Activated CD8-positive, alpha-beta memory T cell treated with anti-CD3 and anti-CD28 coated beads for 24 hours (primary cell): Measurements from ENCODE around the gene ANKRD31.
"Not testable (repeated sequence)": the region's sequence is repeated elsewhere in the genome, so short reads cannot be mapped to it uniquely, and the experiment has no call there.

Experiments used
- DNase-seq: peaks from one replicate; pipeline ENCODE4 v3.0.0-alpha.2; 2020

The ANKRD31 gene

GRCh38 chr5:75226916-75227315, 9.8 kb downstream of the ANKRD31 start:
- DNase-seq = no peak

DNA sequence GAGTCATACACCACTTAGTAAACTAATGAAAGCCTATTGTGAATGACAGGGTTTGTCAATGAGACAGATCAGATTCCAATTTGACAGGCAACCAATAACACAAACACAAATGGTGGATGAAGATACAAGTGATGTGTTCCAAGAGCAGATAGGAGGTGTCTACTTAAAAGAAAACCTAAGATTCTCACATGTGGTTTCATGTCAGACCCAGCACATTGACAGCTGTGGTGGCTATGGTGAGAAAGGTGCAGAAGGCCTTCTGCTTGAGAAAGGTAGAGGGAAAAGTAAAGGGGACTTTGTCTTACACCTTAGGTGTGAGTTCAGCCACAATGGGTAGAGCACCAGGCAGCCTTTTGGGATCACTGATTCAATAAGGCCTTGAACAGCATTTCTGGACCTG, 11.2 kb downstream of the ANKRD31 start:
- no peak for DNase-seq

- not testable (repeated sequence) for DNase-seq
These were observed 15.9 kb downstream of the ANKRD31 start for GRCh38 chr5:75220787-75221186.

GRCh38 chr5:75214928-75215327, 21.8 kb downstream of the ANKRD31 start:
- no peak for DNase-seq

GRCh38 chr5:75214409-75214808, 22.3 kb downstream of the ANKRD31 start:
- no peak for DNase-seq

GRCh38 chr5:75203604-75204003, 33.1 kb downstream of the ANKRD31 start:
- DNase-seq = no peak

- no peak for DNase-seq
These were observed 33.7 kb downstream of the ANKRD31 start for GRCh38 chr5:75202935-75203334.

DNA sequence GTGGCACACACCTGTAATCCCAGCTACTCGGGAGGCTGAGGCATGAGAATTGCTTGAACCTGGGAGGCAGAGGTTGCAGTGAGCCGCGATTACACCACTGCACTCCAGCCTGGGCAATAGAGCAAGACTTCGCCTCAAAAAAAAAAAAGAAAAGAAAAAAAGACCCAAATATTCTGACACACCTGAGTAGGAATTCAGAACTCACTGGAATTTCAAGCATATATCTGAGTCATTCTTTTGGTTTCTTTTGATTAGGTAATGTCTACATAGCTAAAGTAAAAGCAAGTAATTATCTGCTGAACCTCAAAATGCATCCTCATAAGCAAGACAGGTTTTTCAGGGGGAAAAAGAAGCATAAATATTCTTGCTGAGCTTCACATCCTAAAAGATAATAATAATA, 35.9 kb downstream of the ANKRD31 start:
- no peak for DNase-seq

- DNase-seq = no peak
These were observed 36.7 kb downstream of the ANKRD31 start for GRCh38 chr5:75199946-75200345.

- DNase-seq = no peak
These were observed 37.6 kb downstream of the ANKRD31 start for GRCh38 chr5:75199071-75199470.

GRCh38 chr5:75197745-75198144, 38.9 kb downstream of the ANKRD31 start:
- no peak for DNase-seq

- no peak for DNase-seq
These were observed 43.9 kb downstream of the ANKRD31 start for GRCh38 chr5:75192804-75193203.

- no peak for DNase-seq
These were observed 44.4 kb downstream of the ANKRD31 start for GRCh38 chr5:75192264-75192663.

DNA sequence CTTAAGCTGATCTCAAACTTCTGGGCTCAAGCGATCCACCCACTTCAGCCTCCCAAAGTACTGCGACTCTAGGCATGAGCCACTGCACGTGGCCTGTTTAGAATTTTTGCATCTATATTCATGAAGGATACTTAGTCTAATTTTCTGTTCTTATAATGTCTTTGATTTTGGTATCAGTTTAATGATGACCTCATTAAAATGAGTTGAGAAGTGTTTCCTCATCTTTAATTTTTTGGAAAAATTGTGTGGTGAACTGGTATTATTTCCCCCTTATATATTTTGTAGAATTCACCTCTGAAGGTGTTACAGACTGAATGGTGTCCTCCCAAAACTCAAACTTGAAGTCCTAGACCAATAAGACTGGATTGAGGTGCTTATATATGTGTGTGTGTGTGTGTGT, 46.5 kb downstream of the ANKRD31 start:
- no peak for DNase-seq

GRCh38 chr5:75189353-75189752, 47.3 kb downstream of the ANKRD31 start:
- DNase-seq = no peak

DNA sequence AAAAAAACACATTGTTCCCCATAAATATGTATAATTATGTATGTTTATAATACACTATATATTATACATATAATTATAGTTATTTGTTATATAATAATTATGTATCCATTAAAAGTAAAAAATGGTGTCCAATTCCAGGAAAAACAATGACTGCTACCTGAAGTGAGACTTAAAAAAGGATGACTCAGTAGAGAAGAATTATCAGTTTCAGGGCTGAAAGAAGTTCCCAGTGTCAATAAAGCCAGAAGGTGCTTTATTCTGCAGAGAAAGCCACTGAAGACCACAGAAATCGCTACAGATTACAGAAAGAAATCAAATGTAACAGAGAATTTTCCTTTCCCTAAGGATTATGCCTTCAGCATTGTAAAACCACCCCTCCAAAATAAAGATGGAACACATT, 50.9 kb downstream of the ANKRD31 start:
- DNase-seq = no peak

DNA sequence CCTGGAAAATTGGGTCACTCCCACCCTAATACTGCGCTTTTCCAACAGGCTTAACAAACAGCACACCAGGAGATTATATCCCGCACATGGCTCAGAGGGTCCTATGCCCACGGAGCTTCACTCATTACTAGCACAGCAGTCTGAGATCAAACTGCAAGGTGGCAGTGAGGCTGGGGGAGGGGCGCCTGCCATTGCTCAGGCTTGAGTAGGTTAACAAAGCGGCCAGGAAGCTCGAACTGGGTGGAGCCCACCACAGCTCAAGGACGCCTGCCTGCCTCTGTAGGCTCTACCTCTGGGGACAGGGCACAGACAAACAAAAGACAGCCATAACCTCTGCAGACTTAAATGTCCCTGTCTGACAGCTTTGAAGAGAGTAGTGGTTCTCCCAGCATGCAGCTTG, 60.7 kb downstream of the ANKRD31 start:
- DNase-seq = not testable (repeated sequence)

DNA sequence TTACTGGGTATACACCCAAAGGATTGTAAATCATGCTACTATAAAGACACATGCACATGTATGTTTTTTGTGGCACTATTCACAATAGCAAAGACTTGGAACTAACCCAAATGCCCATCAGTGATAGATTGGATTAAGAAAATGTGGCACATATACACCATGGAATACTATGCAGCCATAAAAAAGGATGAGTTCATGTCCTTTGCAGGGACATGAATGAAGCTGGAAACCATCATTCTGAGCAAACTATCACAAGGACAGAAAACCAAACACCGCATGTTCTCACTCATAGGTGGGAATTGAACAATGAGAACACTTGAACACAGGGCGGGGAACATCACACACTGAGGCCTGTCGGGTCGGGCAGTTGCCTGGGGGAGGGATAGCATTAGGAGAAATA, 61.8 kb downstream of the ANKRD31 start:
- not testable (repeated sequence) for DNase-seq

DNA sequence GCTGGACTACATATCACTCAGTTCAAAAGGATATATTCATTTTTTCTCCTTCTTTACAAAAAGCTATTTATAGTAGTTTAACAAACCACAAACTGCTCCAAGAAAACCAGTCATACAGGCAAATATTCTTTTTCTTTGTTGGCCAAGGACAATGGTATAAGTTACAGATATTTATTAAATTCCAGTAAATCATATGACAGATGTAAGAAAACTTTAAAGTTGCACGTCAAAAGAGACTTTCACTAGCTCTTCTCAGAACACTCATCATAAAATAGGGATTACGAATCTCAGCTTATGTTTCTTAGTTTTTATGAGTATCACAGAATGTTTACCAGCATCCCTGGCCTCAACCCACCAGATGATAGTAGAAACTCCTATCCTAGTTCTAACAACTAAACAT, 67.2 kb downstream of the ANKRD31 start:
- DNase-seq = no peak

GRCh38 chr5:75168026-75168735, 68.5 kb downstream of the ANKRD31 start:
- no peak for DNase-seq

DNA sequence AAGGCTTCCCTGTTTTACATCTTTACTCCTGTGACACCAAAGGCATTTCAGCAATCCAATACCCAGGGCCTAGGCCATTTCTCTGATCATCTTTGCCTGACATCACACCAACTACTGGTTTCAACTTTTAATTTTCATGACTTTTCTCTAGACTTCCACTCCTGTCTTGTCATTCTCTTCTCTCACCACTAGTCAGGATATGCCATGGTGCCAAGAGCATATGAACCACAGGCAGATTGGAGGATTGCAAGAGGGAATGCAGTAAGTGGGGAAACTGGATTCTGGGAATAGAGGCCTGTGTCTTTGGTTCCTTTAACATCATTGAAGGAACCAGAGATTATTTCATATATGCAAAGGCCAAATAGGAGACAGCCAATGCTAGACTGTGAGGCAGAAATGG, 69.3 kb downstream of the ANKRD31 start:
- DNase-seq = no peak

- not testable (repeated sequence) for DNase-seq
These were observed 75.2 kb downstream of the ANKRD31 start for GRCh38 chr5:75161508-75161907.

DNA sequence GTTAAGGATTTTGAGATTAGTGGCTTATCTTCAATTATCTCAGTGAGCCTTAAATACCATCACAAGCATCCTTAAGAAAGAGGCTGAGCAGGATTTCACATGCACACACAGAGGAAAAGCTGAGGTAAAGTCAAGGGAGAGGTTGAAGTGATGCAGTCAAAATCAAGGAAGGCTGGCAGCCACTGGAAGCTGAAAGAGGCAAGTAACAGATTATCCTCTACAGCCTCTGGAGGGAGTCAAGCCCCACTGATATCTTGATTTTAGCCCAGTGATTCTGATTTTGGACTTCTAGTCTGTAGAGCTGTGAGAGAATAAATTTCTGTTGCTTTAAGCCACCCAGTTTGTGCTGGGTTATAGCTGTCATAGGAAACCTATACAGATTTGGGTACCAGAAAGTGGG, 80.1 kb downstream of the ANKRD31 start:
- no peak for DNase-seq

DNA sequence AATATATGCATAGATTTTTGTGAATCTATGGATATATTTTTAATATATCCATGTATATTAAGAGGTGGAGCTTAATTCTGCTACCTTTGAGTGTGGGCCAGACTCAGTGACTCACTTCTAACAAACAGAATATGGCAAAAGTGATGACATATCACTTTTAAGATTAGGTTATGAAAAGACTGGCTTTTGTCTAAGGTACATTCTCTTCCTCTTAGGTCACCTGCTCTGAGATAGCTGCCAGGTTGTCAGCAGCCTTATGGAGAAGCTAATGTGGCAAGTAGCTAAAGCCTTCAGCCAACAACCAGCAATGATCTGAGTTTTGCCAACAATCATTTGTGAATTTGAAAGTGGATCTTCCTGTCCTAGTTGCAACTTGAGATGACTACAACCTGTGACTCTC, 83.8 kb downstream of the ANKRD31 start:
- DNase-seq = no peak

GRCh38 chr5:75148051-75148450, 88.6 kb downstream of the ANKRD31 start:
- no peak for DNase-seq
